Amniotic epithelial cell (primary cell): ENCODE data around the gene PPCDC.

Source experiments
- DNase-seq: peaks from one replicate; pipeline ENCODE4 v3.0.0-alpha.2; 2010; ENCODE audit warnings: low read depth

PPCDC gene

GRCh38 chr15:75043509-75044257 is 20.3 kb downstream of the PPCDC start:
- peak; percentile 100 for DNase-seq

GRCh38 chr15:75044258-75044878 is 21.0 kb downstream of the PPCDC start:
- no peak for DNase-seq

- DNase-seq: no peak
Measured at GRCh38 chr15:75045332-75046015, 22.1 kb downstream of the PPCDC start.

GRCh38 chr15:75048394-75048793 is 25.0 kb downstream of the PPCDC start:
- DNase-seq: no peak

- DNase-seq: no peak
Measured at GRCh38 chr15:75049392-75049791, 26.0 kb downstream of the PPCDC start.

GRCh38 chr15:75050283-75050682 is 26.9 kb downstream of the PPCDC start:
- DNase-seq: no peak

GRCh38 chr15:75051191-75051608 is 27.8 kb downstream of the PPCDC start:
- DNase-seq: no peak

- DNase-seq: no peak
Measured at GRCh38 chr15:75051711-75052110, 28.3 kb downstream of the PPCDC start.

- DNase-seq: no peak
Measured at GRCh38 chr15:75052972-75053747, 29.8 kb downstream of the PPCDC start.

- DNase-seq: no peak
Measured at GRCh38 chr15:75053748-75054125, 30.3 kb downstream of the PPCDC start.

GRCh38 chr15:75054172-75054897 is 30.9 kb downstream of the PPCDC start:
- peak; percentile 21 for DNase-seq

- DNase-seq: no peak
Measured at GRCh38 chr15:75056036-75056435, 32.6 kb downstream of the PPCDC start.

GRCh38 chr15:75058127-75058905 is 34.9 kb downstream of the PPCDC start:
- peak; percentile 42 for DNase-seq

GRCh38 chr15:75059607-75060006 is 36.2 kb downstream of the PPCDC start:
- no peak for DNase-seq

GRCh38 chr15:75061272-75061671 is 37.9 kb downstream of the PPCDC start:
- DNase-seq: peak; percentile 61

- no peak for DNase-seq
Measured at GRCh38 chr15:75062706-75063105, 39.3 kb downstream of the PPCDC start.

- DNase-seq: peak; percentile 93
Measured at GRCh38 chr15:75063338-75063737, 39.9 kb downstream of the PPCDC start.

GRCh38 chr15:75063889-75064288 is 40.5 kb downstream of the PPCDC start:
- DNase-seq: no peak

GRCh38 chr15:75064846-75065245 is 41.5 kb downstream of the PPCDC start:
- no peak for DNase-seq

GRCh38 chr15:75065467-75065850 is 42.1 kb downstream of the PPCDC start:
- DNase-seq: peak; percentile 44
